SKM-1 treated with dmso at 0.1 percent for 144 hours (cell line): ENCODE results near the gene DIS3L2.
"Not testable (repeated sequence)": the region's sequence is repeated elsewhere in the genome, so short reads cannot be mapped to it uniquely, and the experiment has no call there.

Experiments used
- DNase-seq: peaks from one replicate; lab custom pipeline; 2025; ENCODE audit not compliant: unreplicated experiment; lab: John Stamatoyannopoulos, UW

The DIS3L2 gene

GRCh38 chr2:232318169-232318855, 356.8 kb downstream of the DIS3L2 start:
- no peak for DNase-seq

- DNase-seq: no peak
These were observed 357.7 kb downstream of the DIS3L2 start for GRCh38 chr2:232319067-232319802.

GRCh38 chr2:232319803-232320442, 358.4 kb downstream of the DIS3L2 start:
- DNase-seq: no peak

- DNase-seq: no peak
These were observed 358.9 kb downstream of the DIS3L2 start for GRCh38 chr2:232320443-232320803.

GRCh38 chr2:232321156-232321816, 359.8 kb downstream of the DIS3L2 start:
- no peak for DNase-seq

- DNase-seq: no peak
These were observed 360.5 kb downstream of the DIS3L2 start for GRCh38 chr2:232321817-232322559.

- no peak for DNase-seq
These were observed 361.2 kb downstream of the DIS3L2 start for GRCh38 chr2:232322560-232323327.

DNA sequence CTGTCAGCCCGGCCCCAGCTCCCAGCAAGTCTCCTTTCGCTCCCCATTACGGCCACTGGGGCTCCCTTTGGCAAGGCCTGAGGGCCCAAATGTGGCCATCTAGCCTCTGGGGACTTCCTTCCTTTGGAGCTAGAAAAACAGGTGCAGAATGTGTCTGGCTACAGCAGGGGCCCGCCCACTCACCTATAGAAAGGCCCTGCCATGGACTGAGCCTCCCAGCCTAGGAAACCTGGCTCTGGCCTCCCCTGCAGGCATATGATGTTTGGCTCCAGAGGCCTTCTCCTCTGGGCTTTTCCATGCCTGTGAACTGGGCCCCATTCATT, 361.8 kb downstream of the DIS3L2 start:
- no peak for DNase-seq

DNA sequence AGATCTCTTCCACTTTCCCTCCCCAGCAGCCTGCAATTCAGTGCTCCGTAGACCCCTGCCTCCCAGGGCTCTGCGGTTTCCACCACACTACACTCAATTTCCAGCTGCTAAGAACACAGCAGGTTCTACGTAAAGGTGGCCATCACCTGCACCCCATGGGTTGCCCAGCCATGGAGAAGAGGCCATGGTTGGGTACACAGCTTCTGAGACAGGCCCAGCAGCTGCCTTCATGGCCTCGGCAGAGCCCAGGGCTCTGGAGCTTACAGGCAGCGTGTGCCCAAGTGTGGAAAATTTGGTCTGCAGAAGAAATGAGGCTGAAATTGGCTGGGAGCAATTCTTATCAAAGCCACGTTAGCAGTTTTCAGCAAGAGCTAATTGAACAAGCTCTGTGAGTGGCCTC, 362.5 kb downstream of the DIS3L2 start:
- not testable (repeated sequence) for DNase-seq

DNA sequence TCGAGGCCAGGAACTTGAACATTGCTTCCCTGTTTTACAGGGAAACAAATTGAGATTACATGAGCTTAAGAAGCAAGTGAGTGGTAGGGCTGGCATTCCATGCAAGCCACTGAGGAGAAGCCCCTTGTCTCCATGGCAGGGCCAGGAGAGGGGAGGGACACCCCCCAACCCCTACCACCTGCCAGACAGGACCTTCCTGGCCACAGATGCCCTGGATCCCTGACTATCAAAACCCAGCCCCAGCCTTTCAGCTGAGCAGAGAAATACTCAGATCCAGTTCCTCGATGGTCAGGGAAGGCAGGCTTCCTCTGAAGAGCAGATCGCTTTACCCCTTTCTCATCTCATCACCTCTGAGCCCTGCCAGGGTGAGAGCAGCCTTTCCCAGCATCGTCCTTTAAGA, 363.3 kb downstream of the DIS3L2 start:
- DNase-seq: no peak

DNA sequence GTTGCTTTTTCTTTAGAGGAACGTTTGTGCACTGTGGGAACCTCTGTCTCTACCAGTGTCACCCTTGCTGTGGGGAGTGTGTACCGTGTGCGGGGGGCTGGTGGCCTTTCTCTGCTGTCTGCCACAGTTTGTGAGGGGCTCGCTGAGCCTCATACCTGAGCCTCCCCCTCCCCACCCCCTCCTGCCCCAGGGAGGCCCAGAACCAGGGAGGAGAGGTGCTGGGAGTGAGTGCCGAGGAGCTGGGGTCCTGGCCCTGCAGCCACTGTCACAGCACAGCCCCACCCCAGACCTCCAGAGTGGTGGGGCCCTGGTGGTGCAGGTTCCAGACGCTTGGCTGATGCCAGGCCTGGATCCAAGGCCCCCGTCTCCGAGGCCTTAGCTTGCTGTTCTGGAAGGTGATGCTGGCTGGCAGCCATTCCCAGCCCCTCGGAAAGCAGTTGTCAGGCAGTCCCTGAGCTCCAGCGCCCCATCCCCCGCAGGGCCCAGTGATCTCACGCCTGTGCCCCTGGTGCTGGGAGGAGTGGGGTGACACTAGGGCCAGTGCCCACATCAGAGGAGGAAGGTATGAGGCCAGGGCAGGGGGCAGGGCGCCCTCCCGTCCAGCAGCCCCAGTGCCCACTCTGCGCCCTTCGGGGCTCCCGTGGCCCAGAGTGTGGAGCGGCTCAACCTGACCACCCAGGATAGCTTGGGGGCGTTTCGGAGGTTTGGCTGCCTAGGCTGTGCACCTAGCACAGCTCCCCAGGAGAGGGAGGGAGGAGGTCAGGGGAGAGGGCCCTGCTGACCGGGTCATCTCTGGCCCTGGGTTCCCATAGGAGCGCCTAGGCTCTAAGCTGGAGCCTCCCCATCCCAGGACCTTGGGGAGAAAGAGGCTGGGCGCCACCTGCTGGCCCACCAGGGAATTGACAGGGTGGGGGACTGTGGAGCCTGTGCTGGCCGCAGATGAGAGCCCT, 364.1 kb downstream of the DIS3L2 start:
- no peak for DNase-seq

DNA sequence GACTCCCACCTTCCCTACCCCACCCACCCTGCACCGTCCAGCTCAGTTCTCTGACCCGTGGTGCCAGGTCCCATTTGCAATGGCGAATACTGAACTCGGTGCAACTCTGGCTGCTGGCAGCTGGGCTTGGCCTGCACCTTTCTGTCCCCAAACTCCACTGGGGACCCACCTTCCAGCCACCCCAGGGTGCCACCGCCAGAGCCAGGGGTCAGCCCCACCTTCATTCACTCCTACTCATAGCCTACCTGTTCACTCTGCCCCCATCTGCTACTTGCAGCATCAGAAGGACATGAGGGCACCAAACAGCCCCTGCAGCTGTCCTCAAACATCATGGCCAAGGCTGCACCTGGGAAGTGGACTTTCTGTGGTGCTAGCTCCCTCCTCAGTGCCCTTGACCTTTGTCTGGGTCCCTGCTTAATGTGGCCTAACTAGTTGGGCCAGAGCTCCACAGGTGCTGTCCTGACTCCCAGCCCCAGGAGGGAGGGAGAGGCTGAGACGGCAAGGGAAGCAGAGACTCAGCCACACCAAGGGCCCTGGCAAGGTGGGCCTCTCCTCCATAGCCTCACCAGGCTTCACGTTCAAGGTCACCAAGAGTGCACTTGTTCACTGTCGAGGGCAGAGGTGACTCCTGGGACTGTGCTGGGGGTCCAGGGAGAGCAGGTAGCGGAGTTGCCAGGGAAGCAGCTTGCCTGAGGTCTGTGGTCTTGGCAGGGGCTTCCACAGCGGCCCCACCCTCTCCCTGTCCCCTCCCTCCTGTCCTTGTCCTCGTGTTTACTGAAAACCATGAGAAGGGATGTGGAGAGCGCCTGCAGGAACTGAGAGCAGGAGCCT, 365.0 kb downstream of the DIS3L2 start:
- DNase-seq: not testable (repeated sequence)

GRCh38 chr2:232327105-232328031, 365.9 kb downstream of the DIS3L2 start:
- peak; percentile 16 for DNase-seq

DNA sequence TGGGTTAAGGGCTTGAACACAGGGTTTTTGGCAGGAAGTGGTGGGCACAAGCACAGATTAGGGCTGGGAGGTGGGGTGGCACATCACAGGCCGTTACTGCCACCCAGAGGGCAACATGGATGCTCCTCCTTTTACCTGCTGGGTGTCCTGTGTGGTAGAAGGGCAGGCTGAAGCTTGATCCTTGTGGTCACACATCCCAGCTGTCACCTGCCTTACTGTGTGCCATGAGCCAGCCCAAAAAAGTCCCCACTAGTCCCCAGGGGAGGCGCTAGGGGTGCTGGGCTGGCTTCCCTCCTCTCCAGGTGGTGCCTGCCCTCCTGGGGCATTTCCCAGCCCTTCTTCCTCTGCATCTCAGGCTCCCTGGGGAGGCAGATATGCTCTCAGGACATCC, 366.5 kb downstream of the DIS3L2 start:
- DNase-seq: no peak

DNA sequence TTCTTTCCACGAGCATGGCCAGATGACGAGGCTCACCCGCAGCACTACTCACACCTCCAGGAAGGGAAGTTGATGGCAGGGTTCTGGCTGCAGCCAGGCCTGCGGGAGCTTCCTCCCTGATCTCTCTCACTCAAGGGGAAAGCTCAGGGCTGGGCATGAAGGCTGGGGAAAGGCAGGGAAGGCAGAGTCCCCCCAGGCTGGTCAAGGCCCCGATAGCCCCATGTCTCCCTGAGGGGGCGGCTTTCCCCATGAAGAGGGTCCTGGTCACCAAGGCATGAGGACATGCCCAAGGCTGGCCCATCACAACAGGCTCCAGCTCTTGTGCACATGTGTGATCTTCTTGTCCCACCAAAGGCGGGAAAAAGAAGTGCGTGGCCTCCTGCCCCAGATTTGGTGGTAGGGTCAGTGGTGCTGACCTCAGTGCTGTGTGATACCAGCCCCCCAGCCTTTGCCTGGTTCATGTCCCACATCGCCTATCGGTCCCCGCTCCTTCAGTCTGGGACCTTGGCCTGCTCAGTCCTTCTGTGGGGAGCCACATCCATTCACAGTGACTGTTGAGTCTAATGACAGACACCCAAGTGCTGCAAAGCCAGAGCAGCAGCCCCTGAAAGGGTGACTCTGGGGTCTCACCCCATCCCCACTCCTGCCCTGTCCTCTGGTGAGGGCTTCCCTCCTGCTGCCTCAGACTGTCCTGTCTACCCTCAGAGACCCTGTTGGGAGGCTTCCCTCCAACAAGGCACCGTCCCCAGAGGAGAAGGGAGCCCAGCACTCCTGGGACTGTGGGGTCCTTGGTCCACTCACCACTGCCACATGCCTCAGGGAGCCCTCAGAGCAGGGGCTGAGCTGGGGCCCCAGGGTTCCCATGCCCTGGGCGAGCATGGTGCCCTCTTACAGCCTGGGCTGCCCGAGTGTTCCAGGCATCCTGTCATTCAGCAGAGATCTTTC, 367.3 kb downstream of the DIS3L2 start:
- DNase-seq: no peak

GRCh38 chr2:232329716-232330067, 368.2 kb downstream of the DIS3L2 start:
- no peak for DNase-seq
